BJ (cell line): ENCODE measurements around the gene BCAS3. TPM values are rescaled to one million over a fixed set of nuclear protein-coding genes. Genes with fewer than 3 reads are reported as not detected.
"Not testable (repeated sequence)": the region's sequence is repeated elsewhere in the genome, so short reads cannot be mapped to it uniquely, and the experiment has no call there.

ENCODE experiments used
- CTCF ChIA-PET: fragments of 350-600 bp; formaldehyde crosslinking; extraction: SDS; loops from one replicate; lab custom pipeline; 2021; ENCODE audit warnings: antibody characterized with exemption, inconsistent platforms; lab: Yijun Ruan, JAX
- POLR2A ChIA-PET: fragments of 300-600 bp; sonication (Branson Sonifier 250); formaldehyde crosslinking; extraction: SDS; loops from one replicate; lab custom pipeline; 2021; ENCODE audit warnings: antibody characterized with exemption; lab: Charles Lee
- DNase-seq: peaks from one replicate; pipeline ENCODE4 v3.0.0-alpha.2; 2011; ENCODE audit warnings: low read depth
- H3K27me3 ChIP-seq: 2 replicates; pipeline ENCODE4 v1.6.0; 2011; ENCODE audit warnings: low read length; ENCODE audit not compliant: control insufficient read depth, insufficient read depth
- H3K36me3 ChIP-seq: 2 replicates; pipeline ENCODE4 v1.5.1; 2011; ENCODE audit warnings: low read length; ENCODE audit not compliant: control insufficient read depth, insufficient read depth
- H3K4me3 ChIP-seq: 2 replicates; pipeline ENCODE4 v1.5.1; 2011; ENCODE audit warnings: low read depth, mild to moderate bottlenecking, control low read depth, low read length
- CTCF ChIP-seq: IDR thresholded peaks from 2 replicates; pipeline ENCODE4 v1.5.1; 2011; ENCODE audit warnings: low read depth, mild to moderate bottlenecking, control low read depth, inconsistent platforms, low read length, moderate library complexity; ENCODE audit not compliant: insufficient read depth
- polyA plus RNA-seq: library from polyadenylated mRNA; depleted of rRNA; stranded (reverse); fragments of >200 nt; gene quantifications from 2 replicates; pipeline ENCODE4 v1.2.3, GENCODE V29; 2011

The BCAS3 gene
- polyA plus RNA-seq, 1 experiment, result 19.5 TPM

DNA sequence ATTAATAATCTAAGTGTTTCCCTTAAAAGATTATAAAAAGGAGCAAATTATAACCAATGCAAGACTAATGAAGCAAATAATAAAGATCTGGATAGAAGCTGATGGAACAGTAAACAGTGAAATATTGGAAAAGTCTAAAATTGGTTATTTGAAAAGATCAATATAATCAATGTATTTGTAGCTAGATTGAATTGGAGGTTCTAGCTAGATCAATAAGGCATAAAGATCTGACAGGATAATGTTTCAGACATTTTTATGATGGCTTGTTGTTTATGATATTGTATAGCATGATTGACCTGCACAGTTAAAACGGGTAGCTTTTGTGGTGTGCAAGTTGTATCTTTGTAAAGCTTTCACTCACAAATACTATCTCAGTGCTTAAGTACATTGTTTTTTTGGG, 245.3 kb downstream of the BCAS3 start:
- no peak for DNase-seq
- Histone ChIP-seq H3K36me3 (no peaks in the 10 kb centered on the region), H3K4me3 (no peak overlapping the region), H3K27me3 (no peaks in the 10 kb centered on the region)
- CTCF ChIA-PET, result interaction anchor here (0.8 kb wide), 1 partner anchor 49 kb away, joined by 3 read pairs; no protein-coding TSS in a partner anchor
- POLR2A ChIA-PET, result no interaction called here
- TF ChIP-seq CTCF, result no peak

DNA sequence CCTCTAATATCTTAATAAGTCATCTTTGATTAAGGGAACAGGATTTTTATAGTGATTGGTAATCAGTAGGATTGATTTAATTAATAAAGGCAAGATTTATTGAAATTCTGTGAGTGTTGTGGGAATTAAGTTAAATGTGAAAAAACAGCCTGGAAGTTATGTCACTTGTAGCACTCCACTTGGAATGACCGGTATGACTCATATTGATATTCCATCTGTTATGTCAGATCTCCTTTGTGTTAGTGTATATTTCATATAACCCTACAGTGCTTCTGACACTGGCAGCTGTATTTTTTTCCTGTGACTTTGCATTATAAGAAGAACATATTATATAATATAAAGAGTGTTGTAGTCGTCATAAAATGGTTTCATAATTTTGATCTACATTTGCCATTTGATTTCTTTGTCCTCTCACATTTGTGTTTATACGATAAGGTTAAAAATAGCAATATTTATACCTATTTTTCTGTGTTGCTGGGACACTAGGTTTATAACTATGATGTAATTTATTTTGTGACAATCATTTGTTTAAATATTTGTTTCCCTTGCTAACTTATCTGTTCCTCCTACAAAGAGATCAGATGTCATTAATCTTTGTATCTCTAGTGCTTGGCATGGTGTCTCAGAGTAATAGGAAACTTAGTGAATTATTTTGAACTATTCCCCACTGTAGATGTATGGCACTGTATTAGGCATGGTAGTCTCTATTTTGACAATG, 249.0 kb downstream of the BCAS3 start:
- no peaks in the 10 kb centered on the region for H3K36me3 ChIP-seq
- CTCF ChIA-PET, result no interaction called here
- POLR2A ChIA-PET, result no interaction called here
- no peak for DNase-seq
- H3K27me3 ChIP-seq, result no peaks in the 10 kb centered on the region
- no peak overlapping the region for H3K4me3 ChIP-seq
- no peak for TF ChIP-seq CTCF

- ChIA-PET POLR2A (no interaction called here), CTCF (no interaction called here)
- no peak overlapping the region for H3K4me3 ChIP-seq
- no peak for TF ChIP-seq CTCF
- H3K27me3 ChIP-seq, result no peaks in the 10 kb centered on the region
- DNase-seq, result no peak
- no peaks in the 10 kb centered on the region for H3K36me3 ChIP-seq
These were observed 256.1 kb downstream of the BCAS3 start for GRCh38 chr17:60933739-60934138.

GRCh38 chr17:60934723-60935122, 257.1 kb downstream of the BCAS3 start:
- TF ChIP-seq CTCF, result no peak
- Histone ChIP-seq H3K36me3 (no peaks in the 10 kb centered on the region), H3K27me3 (no peaks in the 10 kb centered on the region), H3K4me3 (no peak overlapping the region)
- DNase-seq, result no peak
- CTCF ChIA-PET, result no interaction called here
- POLR2A ChIA-PET, result no interaction called here

DNA sequence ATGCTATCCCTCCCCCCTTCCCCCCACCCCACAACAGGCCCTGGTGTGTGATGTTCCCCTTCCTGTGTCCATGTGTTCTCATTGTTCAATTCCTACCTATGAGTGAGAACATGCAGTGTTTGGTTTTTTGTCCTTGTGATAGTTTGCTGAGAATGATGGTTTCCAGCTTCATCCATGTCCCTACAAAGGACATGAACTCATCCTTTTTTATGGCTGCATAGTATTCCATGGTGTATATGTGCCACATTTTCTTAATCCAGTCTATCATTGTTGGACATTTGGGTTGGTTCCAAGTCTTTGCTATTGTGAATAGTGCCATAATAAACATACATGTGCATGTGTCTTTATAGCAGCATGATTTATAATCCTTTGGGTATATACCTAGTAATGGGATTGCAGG, 258.3 kb downstream of the BCAS3 start:
- DNase-seq, H3K36me3 ChIP-seq, H3K4me3 ChIP-seq, H3K27me3 ChIP-seq, CTCF ChIA-PET, POLR2A ChIA-PET: not testable (repeated sequence)

DNA sequence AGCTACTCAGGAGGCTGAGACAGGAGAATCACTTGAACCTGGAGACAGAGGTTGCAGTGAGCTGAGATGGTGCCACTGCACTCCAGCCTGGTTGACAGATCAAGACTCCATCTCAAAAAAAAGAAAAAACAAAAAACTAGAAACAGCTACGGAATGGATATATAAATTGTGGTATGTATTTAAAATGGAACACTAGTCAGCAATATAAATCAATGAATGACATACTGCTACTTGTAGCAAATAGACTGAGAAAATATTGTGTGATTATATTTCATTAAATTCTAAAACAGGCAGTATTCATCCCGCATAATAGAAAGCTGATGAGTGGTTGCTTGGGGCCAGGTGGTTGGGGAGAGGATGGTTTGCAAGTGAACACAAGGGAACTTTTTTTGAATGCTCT, 261.7 kb downstream of the BCAS3 start:
- POLR2A ChIA-PET, result no interaction called here
- Histone ChIP-seq H3K4me3 (no peak overlapping the region), H3K36me3 (no peaks in the 10 kb centered on the region), H3K27me3 (no peaks in the 10 kb centered on the region)
- no peak for TF ChIP-seq CTCF
- CTCF ChIA-PET, result interaction anchor here (1.0 kb wide), 1 partner anchor 21 kb away, joined by 3 read pairs; no protein-coding TSS in a partner anchor
- DNase-seq, result no peak
